ENCODE results near the gene EFR3B.
"Not testable (repeated sequence)": the region's sequence is repeated elsewhere in the genome, so short reads cannot be mapped to it uniquely, and the experiment has no call there.

Gene EFR3B

GRCh38 chr2:25041928-25042320, at the start of gene EFR3B:
Gene EFR3B, plus strand, starts transcription at chr2:25042076. Its CDS starts 237 bp downstream, at chr2:25042313.
- peak; percentile 95 for DNase-seq (ENCODE audit: low spot score)

DNA sequence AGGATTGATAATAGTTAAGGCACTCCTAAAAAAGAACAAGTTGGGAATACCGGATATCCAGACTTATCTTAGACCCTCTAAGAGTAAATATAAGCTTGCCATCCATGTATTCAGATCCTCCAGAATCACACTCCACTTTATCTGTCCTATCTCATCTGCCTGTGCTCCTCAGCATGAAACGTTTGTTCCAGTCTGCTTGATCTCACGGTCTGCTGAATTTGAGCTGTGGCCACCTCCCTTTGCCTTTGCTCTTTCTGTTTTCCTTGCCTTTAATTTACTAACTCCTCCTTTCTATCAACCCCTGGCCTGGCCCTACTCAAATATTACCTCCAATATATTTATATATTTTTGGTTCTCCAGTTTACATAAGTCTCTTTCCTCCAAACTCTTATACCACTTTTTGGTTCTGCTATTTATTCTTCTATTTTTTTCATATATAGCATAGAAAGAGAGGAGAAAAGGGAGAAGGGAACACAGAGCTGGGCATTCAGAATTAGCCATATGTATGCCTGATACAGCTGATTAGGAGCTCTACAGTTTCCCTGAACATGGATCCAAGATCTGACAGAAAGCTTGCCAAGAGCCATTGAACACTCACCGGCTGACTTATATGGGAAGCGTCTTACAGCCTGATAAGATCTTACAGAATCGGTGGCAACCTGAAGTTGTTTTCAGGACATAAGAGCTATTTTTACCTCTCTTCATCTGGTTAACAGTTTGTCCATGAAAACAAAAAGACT, 48.3 kb upstream of the EFR3B start:
- DNase-seq (ENCODE audit: low spot score): no peak

- DNase-seq (ENCODE audit: low spot score): no peak
Measured at GRCh38 chr2:24994146-24994724, 47.6 kb upstream of the EFR3B start.

DNA sequence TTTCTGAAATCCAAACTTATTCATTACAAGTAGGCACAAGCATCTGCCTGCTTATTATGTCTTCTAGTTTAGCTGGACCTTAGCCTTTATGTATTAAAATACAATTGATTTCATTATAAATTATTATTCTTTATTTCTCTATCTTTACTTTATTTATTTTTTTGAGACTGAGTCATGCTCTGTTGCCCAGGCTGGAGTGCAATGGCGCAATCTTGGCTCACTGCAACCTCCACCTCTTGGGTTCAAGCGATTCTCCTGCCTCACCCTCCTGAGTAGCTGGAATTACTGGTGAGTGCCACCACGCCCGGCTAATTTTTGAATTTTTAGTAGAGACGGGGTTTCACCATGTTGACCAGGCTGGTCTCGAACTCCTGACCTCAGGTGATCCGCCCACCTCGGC, 42.8 kb upstream of the EFR3B start:
- not testable (repeated sequence) for DNase-seq (ENCODE audit: low spot score)

DNA sequence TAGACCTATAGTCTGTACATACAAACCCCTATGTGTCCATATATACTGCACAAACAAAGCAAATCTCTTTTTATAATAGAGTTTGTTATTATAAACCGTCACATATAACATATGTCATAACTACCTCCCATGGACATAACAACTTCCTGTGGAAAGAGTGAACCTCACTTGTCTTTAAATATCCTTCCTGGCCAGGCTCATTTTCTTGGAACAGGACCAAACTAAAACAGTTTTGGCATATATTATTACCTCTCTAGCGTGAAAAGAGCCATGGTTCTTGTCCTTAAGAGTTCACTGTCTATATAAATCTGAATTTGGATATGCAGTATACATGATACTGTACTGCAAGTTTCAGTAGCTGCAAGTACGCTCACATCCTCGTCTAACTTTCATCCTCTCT, 41.8 kb upstream of the EFR3B start:
- DNase-seq (ENCODE audit: low spot score): no peak

DNA sequence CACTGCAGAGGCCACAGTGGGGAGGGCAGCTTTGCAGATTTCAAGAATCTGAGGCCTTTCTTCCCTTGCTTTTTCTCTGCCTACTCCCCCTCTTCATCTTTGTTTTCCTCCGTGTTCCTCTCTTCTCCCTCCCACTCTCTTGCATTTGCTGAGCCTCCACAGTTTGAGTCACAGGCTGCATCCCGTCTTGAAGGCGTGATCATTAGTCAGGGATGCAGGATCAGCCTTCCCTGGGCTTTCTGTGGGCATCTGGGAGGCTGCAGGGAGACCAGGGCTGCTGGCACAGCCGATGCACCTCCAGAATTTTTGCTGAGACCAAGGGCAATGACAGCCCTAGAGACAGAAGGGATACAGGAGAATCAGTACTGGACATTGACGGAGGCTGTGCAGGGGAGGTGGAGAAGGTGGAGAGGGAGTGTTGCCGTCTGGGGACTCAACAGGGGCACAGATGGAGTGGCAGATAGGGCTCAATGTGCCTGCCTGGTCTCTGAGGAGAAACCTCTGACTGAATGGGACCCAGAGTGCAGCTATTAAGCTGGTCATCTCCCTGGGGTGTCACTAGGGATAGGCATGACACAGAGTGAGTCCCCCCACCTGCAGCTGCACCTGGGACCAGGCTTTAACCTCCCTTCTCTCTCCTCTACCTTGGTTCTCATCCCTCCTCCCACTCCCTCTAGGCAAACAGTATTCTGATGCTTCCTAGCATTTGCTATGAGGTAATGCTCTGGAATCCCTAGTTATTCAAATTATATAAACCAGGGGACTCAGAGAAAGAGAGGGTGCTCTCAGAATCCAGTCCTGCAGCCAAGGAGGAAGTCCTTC, 41.2 kb upstream of the EFR3B start:
- DNase-seq (ENCODE audit: low spot score): no peak

DNA sequence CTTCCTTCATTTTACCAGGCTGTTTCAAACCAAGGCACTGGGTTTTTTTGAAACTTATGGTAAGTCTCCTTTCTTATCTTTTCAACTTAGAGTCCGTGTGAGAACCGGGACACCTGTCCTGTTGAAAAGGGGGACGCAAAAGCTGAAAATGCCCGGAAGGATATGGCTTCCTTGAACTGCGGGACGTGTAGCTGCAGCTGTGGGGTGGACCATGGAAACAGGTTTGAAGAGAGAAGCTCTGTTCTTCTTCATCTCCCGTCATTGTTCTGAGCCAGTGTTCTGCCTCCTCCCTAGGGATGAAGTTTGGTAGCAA, 40.6 kb upstream of the EFR3B start:
- no peak for DNase-seq (ENCODE audit: low spot score)

- DNase-seq (ENCODE audit: low spot score): no peak
Measured at GRCh38 chr2:25002066-25002465, 39.8 kb upstream of the EFR3B start.

DNA sequence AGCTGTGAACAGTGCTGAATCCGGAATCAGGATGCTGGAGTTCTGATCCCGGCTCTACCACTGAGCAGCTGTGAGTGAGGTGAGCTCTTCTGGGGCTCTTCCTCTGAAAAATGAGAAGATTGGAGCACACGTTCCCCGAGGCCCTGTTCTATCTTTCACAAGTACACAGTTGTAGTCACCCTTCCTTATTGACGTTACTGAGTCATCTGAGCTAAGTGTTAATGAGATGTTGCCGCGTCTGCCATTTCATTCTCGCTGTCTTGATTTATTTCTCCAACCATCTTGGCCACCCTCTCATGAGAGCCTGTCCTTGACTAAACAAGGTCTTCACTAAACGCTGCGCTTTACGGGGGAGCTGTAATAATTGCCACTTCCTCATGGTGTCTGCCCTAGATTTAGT, 31.9 kb upstream of the EFR3B start:
- no peak for DNase-seq (ENCODE audit: low spot score)

GRCh38 chr2:25011342-25011741, 30.5 kb upstream of the EFR3B start:
- DNase-seq (ENCODE audit: low spot score): not testable (repeated sequence)

DNA sequence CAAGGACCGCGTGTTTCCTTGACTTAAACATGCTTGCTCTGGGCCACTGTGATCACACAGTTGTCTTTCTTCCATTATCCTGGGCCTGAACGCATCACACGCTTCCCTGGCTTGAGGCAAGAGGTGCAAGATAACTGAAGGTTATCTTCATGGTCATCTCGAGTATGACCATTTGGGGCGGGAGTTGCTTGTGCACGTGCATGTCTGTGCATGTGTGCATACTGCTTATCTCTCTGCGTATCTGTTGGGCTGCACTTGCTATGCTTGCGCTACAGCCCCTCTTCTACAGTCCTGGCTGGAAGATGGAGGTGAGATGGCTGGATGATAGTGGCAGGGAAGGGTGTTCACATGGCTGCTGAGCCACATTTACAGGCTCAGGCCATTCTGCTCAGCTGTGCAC, 27.2 kb upstream of the EFR3B start:
- DNase-seq (ENCODE audit: low spot score): no peak

DNA sequence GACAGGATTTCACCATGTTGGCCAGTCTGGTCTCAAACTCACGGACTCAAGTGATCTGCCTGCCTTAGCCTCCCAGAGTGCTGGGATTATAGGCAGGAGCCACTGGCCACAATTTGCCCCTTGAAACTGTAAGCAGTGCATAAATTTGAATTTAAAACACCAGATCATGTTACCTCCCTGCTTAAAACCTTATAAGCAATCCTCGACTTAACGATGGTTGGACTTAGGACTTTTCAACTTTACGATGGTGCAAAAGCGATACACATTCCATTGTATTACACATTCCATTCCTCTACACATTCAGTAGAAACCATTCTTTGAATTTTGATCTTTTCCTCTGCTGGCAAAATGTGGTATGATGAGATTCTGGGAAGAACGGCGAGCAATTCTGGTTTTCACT, 23.2 kb upstream of the EFR3B start:
- no peak for DNase-seq (ENCODE audit: low spot score)

DNA sequence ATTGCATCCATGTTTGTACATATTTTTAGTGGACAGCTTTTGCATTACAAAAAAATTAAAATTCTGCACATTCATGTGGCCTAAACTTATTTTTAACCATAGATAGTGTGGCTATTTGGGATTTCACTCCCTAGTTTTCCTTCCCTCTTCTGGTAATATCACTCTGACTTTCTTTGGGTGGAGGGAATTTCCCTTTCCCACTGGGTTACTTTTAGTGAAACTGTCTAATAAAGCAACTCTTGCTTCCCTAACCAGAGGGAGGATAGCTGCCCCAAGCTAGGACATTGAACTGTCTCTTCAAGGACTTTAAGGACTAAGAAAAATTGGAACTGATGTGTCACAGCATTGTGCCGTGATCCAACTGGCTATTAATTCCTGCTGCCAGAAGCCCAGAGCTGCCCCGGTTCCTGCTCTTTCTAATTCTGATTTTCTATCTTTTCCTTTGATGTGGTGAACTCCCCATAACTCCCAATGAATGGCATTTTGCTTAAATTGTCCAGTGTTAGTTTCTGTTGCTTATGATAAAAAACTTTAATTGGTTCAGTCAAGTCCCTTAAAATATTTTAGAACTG, 20.0 kb upstream of the EFR3B start:
- no peak for DNase-seq (ENCODE audit: low spot score)

GRCh38 chr2:25023333-25023732, 18.5 kb upstream of the EFR3B start:
- DNase-seq (ENCODE audit: low spot score): no peak

- DNase-seq (ENCODE audit: low spot score): no peak
Measured at GRCh38 chr2:25025229-25026007, 16.5 kb upstream of the EFR3B start.

DNA sequence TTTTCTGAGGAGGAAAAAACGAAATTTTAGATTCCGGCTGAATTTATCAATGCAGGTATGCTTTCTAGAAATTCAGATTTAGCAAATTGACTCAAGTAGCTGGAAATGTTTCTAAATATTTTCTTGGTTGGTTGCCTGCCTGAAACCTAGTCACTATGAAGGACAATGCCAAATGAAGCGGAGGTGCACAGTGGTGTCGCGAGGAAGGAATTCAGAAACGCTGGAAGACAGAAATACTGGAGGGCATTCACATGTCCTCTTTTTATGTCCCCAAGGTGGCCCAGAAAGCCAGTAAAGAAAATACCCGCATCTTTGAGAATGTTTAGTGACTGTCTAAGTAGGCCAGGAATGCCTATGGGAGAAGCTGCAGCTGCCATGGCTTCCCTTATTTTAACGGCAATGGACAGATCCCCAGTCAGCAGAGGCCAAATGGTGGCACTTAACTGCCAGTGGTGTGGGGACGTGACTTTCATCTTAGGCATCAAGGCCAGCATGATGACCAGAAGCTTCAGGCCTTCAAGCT, 15.8 kb upstream of the EFR3B start:
- no peak for DNase-seq (ENCODE audit: low spot score)

GRCh38 chr2:25029183-25029554, 12.7 kb upstream of the EFR3B start:
- DNase-seq (ENCODE audit: low spot score): no peak

- no peak for DNase-seq (ENCODE audit: low spot score)
Measured at GRCh38 chr2:25030702-25031101, 11.2 kb upstream of the EFR3B start.

- no peak for DNase-seq (ENCODE audit: low spot score)
Measured at GRCh38 chr2:25032094-25032493, 9.8 kb upstream of the EFR3B start.

DNA sequence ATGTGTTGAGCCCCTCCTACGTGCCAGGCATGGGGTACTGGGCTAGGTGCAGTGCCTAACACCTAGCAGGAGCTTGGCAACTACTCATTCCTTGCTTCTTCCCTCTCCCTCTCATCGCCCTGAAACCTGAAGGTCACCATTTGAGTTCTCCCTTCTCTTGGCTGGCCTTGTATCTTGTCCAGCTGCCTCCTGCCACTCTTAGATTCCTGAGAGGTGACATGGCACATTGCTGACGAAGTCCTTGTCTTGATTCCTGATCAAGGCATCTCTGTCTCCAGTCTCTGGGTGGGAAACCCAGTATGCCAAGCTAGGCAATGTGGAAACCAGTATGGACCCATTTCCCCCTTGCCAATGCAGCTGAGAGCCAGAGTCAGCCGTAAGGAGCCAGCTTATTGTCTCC, 9.0 kb upstream of the EFR3B start:
- no peak for DNase-seq (ENCODE audit: low spot score)

DNA sequence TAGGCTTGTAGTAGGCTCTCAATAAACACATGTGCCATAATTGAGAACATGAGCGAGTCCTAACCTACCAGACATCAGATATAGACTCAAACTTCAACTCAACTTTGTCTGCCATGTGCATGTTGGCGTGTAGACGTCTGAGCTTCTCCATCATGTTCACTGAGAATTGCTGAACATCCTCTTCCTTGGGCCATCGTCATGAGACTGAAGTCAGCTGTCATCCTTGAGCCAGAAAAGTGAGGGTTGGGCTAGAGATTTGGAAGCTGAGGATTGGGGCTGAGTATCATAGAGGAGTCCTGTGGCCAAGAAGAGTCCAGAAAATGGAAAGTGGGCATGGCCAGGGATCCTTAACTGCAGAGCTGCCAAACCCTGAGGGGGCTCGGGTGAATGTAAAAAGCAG, 7.8 kb upstream of the EFR3B start:
- no peak for DNase-seq (ENCODE audit: low spot score)

All from left forelimb (tissue), 1 donor.